NCI-H510A (cell line): Measurements from ENCODE around the gene DUSP19.

Experiments used
- DNase-seq: peaks from one replicate; lab custom pipeline; 2025; lab: John Stamatoyannopoulos, UW

DUSP19 gene

GRCh38 chr2:183125659-183126341 is 47.3 kb downstream of the DUSP19 start:
- DNase-seq, result no peak

DNA sequence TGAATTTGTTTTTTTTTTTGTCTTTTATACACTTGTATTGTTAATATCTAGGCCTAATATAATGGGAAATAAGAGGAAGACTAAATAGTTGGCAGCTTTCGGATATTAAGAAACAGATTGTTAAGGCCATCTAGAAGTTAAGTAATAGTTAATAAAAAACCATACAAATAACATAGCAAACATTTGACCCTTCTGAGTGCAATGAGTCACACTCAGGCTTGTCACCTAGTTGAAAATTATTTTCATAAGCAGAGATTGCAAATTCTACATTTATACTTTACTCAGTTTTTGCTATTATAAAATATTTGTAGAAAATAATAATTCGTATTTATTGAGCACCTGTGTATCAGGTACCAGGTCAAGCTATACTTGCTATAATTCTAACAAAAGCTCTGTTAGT is 48.1 kb downstream of the DUSP19 start:
- no peak for DNase-seq

GRCh38 chr2:183134016-183134415 is 55.5 kb downstream of the DUSP19 start:
- DNase-seq, result no peak

DNA sequence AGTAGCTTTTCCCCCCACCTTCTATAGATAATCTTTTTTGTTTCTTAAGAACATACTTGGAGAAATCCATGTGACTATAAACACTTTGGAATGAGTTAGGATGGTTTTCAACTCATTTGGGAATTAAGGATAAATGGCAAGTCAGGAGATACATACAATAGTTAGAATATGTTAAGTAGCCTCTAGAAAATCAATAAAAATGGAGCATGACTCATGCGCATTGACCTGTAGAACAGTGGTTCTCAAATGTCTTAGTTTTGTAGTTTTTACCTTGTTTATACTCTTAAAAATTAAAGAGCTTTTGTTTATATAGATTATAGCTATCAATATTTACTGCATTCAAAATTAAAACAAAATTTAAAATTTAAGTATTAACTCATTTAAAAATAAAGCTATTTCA is 70.4 kb downstream of the DUSP19 start:
- DNase-seq, result no peak

GRCh38 chr2:183149489-183149888 is 70.9 kb downstream of the DUSP19 start:
- no peak for DNase-seq
